Lower leg skin (tissue), 3 donors: Measurements from ENCODE around the gene PHOSPHO2.

Experiments used
- CTCF ChIP-seq, 3 donors: fragments of 450-650 bp; IDR thresholded peaks; one replicate each; pipeline ENCODE4 v1.5.1; 2016; ENCODE audit warnings: antibody characterized with exemption in 3 of 3, mild to moderate bottlenecking in 3 of 3, moderate library complexity in 2 of 3
- POLR2A ChIP-seq, 2 donors: fragments of 450-650 bp; IDR thresholded peaks; one replicate each; pipeline ENCODE4 v1.6.1; 2016 to 2017; ENCODE audit warnings: antibody characterized with exemption in 2 of 2, mild to moderate bottlenecking in 1 of 2, moderate library complexity in 1 of 2

GRCh38 chr2:169656164-169656563, 38.1 kb upstream of the PHOSPHO2 start:
- TF ChIP-seq CTCF (IDR thresholded peaks at IDR 0.05) (no peak), POLR2A (IDR thresholded peaks at IDR 0.05) (no peak)
